ENCODE data around the gene FAM83D. TPM values are rescaled to one million over a fixed set of nuclear protein-coding genes. Genes with fewer than 3 reads are reported as not detected.

The FAM83D gene
- total RNA-seq, 1 donor from 2014 or later, result 0.53 TPM

DNA sequence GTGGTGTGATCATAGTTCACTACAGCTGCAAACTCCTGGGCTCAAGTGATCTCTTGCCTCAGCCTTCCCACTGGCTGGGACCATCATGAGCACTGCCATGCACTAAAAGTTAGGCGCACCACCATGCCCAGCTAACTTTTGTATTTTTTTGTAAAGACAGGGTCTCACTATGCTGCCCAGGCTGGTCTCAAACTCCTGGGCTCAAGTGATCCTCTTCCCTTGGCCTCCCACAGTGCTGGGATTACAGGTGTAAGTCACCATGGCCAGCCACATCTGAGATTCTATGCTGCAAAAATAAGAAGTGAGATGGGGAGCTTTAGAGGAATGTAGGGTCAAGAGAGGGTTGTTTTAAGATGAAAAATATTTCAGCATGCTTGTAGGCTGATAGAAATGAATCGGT is 1.5 kb upstream of the FAM83D start:
- intact Hi-C loops (cut with DNase I), result no loop called here

DNA sequence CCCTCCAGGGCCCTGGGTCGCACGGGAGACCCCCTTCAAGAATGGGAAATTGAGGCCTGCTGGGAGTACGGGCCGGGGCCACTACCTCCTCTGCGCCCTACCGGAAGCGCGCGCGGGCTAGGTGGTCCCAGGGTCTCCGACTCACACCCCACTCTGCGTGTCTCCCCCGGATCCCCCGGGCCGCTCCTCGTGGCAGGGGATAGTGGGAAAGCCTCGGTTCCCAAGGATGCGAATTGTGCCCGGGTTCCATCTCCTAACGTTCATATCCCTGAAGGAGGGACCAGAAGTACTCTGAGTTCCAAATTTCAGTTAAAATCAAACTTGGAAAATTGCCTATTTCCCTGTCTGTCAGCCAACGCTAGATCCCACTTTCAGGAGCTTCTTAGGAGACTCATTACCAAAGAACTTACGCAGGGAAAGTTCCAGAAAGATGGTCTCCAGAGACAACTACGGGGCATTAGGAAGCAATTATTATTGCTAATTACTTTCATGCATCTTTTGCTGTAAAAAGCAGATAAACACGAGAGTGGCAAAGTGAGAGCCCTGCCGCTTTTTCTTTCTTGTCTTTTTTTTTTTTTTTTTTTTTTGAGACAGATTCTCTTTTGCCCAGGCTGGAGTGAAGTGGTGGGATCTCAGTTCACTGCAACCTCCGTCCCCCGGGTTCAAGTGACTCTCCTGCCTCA is 858 bp downstream of the FAM83D start:
- Histone ChIP-seq H3K36me3 (no peaks in the 10 kb centered on the region), H3K4me3 (peak overlapping the region; percentile 56 to 79), H3K27ac (no peak overlapping the region), H3K4me1 (peaks cover 0 to 6% of the 10 kb centered on the region in 2 donors), H3K9me3 (no peaks in the 10 kb centered on the region), H3K27me3 (no peaks in the 10 kb centered on the region)
- intact Hi-C loops (cut with DNase I), result loop anchor here (1.0 kb wide), 2 partner anchors 35 to 121 kb away; partner anchors contain the start of gene DHX35
- DNase-seq (ENCODE audit: low spot score in 2 of 2), result no peak
- TF ChIP-seq, protein P1, sequence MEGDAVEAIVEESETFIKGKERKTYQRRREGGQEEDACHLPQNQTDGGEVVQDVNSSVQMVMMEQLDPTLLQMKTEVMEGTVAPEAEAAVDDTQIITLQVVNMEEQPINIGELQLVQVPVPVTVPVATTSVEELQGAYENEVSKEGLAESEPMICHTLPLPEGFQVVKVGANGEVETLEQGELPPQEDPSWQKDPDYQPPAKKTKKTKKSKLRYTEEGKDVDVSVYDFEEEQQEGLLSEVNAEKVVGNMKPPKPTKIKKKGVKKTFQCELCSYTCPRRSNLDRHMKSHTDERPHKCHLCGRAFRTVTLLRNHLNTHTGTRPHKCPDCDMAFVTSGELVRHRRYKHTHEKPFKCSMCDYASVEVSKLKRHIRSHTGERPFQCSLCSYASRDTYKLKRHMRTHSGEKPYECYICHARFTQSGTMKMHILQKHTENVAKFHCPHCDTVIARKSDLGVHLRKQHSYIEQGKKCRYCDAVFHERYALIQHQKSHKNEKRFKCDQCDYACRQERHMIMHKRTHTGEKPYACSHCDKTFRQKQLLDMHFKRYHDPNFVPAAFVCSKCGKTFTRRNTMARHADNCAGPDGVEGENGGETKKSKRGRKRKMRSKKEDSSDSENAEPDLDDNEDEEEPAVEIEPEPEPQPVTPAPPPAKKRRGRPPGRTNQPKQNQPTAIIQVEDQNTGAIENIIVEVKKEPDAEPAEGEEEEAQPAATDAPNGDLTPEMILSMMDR (IDR thresholded peaks at IDR 0.05), result no peak

More for the DNA sequence above, 1.5 kb upstream of the FAM83D start:
- no peaks in the 10 kb centered on the region for H3K36me3 ChIP-seq
- H3K27me3 ChIP-seq, result no peaks in the 10 kb centered on the region
- no peak overlapping the region for H3K27ac ChIP-seq
- TF ChIP-seq, protein P1 (IDR thresholded peaks at IDR 0.05), result no peak
- H3K4me1 ChIP-seq, result peaks cover 0 to 6% of the 10 kb centered on the region in 2 donors
- no peak overlapping the region for H3K4me3 ChIP-seq
- no peaks in the 10 kb centered on the region for H3K9me3 ChIP-seq
- no peak for DNase-seq (ENCODE audit: low spot score in 2 of 2)

DNA sequence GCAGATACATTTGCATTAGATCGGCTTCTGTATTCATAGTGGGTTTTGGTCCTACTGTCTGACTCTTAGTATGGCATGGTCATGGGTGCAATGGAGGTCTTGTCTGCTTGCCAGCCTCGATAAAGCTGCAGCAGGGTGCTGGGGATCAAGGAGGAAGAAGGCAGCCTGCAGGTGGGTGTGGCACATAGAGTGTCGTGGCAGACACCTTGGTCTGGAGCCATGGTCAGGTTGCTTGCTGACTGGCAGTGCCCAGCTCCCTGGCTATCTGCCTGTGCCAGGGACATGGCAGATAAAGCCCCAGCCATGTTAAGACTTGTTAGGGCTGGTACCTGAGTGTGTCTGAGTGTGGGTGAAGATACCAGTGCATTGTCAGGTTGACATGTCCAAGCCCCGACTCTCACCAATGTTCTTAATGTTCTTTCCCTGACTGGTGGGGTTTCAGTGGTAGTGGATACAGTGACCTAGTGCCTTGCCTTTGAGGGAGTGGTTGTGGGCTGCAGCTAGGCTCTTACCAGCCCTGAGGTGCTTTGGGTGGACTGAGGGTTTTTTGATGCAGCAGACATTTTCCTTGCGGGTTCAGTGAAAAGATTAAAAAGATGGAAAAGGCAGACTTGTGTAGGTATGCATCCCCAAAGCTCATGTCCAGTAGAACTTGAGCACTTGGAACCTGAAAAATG is 1.8 kb downstream of the FAM83D start:
- Histone ChIP-seq H3K27me3 (no peaks in the 10 kb centered on the region), H3K4me3 (no peak overlapping the region), H3K4me1 (peaks cover 0 to 6% of the 10 kb centered on the region in 2 donors), H3K9me3 (no peaks in the 10 kb centered on the region), H3K36me3 (no peaks in the 10 kb centered on the region), H3K27ac (no peak overlapping the region)
- DNase-seq (ENCODE audit: low spot score in 2 of 2), result no peak
- intact Hi-C loops (cut with DNase I), result no loop called here
- TF ChIP-seq, protein P1 (IDR thresholded peaks at IDR 0.05), result no peak

DNA sequence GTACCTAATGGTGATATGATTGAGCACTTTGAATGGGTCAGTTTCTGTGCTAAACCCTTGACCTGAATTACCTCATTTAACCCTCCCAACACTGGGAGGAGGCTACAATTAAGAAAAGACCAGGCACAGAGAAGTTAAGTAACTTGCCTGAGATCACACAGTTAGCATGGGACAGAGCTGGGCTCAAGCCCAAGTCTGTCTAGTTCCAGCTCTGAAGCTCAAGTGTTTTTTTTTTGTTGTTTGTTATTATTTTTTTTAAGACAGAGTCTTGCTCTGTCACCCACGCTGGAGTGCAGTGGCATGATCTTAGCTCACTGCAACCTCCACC is 4.0 kb downstream of the FAM83D start:
- no peak for DNase-seq (ENCODE audit: low spot score in 2 of 2)
- H3K4me3 ChIP-seq, result no peak overlapping the region
- H3K27ac ChIP-seq, result no peak overlapping the region
- TF ChIP-seq, protein P1 (IDR thresholded peaks at IDR 0.05), result no peak
- peaks cover 0 to 6% of the 10 kb centered on the region in 2 donors for H3K4me1 ChIP-seq
- no peaks in the 10 kb centered on the region for H3K27me3 ChIP-seq
- H3K36me3 ChIP-seq, result no peaks in the 10 kb centered on the region
- no peaks in the 10 kb centered on the region for H3K9me3 ChIP-seq
- intact Hi-C loops (cut with DNase I), result no loop called here

DNA sequence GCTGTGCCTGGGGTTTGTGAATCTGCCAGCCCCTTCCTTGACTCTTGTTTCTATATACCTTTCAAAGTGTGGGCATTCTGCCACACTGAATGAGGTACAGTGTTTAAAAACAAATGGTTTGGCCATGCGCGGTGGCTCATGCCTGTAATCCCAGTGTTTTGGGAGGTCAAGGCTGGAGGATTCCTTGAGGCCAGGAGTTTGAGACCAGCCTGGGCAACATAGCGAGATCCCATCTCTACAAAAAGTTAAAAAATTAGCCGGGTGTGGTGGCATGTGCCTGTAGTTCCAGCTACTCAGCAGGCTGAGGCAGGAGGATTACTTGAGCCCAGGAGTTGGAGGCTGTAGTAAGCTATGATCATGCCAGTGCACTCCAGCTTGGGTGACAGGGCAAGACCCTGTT is 5.8 kb downstream of the FAM83D start:
- TF ChIP-seq, protein P1 (IDR thresholded peaks at IDR 0.05), result no peak
- Histone ChIP-seq H3K36me3 (no peaks in the 10 kb centered on the region), H3K27me3 (no peaks in the 10 kb centered on the region), H3K27ac (no peak overlapping the region), H3K9me3 (no peaks in the 10 kb centered on the region), H3K4me3 (no peak overlapping the region), H3K4me1 (peaks cover 0 to 4% of the 10 kb centered on the region in 2 donors)
- intact Hi-C loops (cut with DNase I), result no loop called here
- DNase-seq (ENCODE audit: low spot score in 2 of 2), result no peak

All from ascending aorta (tissue), 2 donors.